AG09309 (cell line): ENCODE data around the gene PRKN.

Experiments used
- DNase-seq: peaks from one replicate; pipeline ENCODE4 v3.0.0-alpha.2; 2010; ENCODE audit warnings: low read depth
- H3K4me3 ChIP-seq: 2 replicates; pipeline ENCODE4 v1.5.1; 2011; ENCODE audit warnings: mild to moderate bottlenecking, low read depth, low read length, moderate library complexity; ENCODE audit not compliant: control insufficient read depth
- CTCF ChIP-seq: IDR thresholded peaks from 2 replicates; pipeline ENCODE4 v1.5.1; 2011; ENCODE audit warnings: mild to moderate bottlenecking, low read depth, low read length, inconsistent platforms; ENCODE audit not compliant: insufficient read depth, control insufficient read depth; ENCODE audit errors: missing control alignments

Gene PRKN

DNA sequence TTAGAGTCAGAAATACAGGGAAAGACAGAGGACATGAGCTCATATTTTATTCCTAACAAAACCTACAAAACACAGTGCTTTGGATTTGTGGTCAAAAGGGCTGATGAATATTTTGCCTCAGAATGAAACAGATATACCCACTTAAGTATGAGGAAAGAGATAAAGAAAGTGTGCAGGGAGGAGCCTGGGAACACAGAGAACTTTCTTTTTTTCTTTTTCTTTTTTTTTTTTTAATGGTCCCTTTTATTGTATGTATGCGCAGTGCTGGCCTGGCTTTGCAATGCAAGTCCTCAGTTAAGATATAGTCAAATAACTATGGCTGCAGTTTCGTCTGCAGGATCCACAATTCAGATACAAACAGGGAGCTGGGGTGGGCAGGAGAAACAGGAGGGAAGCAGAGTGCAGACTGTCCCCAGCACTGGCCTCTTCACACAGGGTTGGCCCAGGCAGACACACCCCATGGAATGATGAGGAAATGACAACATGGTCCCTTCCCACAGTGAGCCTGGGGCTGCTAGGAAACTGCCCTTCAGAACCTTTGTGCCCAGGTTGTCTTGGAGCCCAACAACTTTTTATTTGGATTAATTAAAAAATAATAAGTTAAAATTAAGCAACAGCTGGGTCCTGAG is 823.9 kb downstream of the PRKN start:
- no peak for DNase-seq
- no peak overlapping the region for H3K4me3 ChIP-seq
- TF ChIP-seq CTCF = no peak

DNA sequence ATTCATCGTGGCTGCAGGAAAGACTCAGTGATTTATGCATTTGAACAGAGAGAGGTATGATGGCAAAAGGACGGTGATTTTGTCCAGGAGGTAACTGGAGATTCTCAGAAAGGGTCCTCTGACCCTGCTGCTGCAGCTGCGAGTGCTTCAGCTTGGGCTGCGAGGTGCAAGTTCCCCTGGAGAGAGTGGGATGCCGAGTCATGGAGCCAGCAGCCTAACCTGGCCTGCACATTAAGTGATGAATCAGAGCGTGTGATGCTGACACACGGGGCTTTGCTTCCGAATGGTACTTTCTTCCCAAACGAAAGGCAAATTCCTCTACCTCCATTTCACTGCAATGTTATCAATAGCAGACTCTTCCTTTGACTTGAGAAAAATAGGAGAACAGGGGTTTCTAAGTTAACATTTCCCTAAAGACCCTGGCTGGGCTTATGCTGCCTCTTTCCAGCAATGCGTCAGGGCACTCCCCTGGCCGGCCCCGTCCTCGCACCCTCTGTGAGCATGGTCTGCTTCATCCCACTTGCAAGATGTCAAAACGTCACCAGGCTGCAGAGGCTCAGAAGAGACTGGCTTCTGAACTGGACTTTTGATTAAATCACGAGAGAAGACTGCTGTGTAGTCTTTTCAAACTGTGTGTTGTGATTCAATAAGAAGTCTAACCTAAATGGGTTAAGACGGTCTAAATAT is 825.7 kb downstream of the PRKN start:
- TF ChIP-seq CTCF = no peak
- DNase-seq = no peak

GRCh38 chr6:161894436-161894835 is 833.1 kb downstream of the PRKN start:
- no peak for TF ChIP-seq CTCF
- no peak for DNase-seq
- H3K4me3 ChIP-seq = no peak overlapping the region

More for the DNA sequence above, 825.7 kb downstream of the PRKN start:
- no peak overlapping the region for H3K4me3 ChIP-seq

GRCh38 chr6:161891542-161891941 is 836.0 kb downstream of the PRKN start:
- no peak overlapping the region for H3K4me3 ChIP-seq
- DNase-seq = no peak
- TF ChIP-seq CTCF = no peak

DNA sequence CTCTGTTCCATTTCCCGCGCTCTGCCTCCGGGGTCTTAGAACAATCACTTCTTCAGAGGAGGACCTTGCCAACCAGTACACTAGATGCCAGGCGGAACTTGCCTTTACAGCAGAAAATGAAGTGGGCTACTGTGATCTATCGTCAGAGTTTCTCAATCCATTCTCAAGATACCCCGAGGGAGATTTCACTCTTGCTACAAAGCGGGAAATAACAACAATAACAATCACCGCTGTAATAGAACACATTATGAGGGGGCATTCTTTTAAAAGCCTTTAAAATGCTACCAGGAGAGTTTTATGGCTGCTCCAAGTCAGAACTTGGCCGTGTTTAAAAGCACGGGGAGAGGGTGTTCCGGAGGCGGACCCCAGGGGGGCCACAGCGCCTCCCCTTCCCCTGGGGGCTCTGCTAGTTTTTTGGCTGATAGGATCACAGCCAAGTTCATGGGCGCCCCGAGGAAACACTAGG is 836.7 kb downstream of the PRKN start:
- no peak for TF ChIP-seq CTCF
- no peak for DNase-seq
- H3K4me3 ChIP-seq = no peak overlapping the region

GRCh38 chr6:161890133-161890831 is 837.3 kb downstream of the PRKN start:
- DNase-seq = no peak
- no peak for TF ChIP-seq CTCF
- no peak overlapping the region for H3K4me3 ChIP-seq
